ENCODE results near the gene EFHC2. TPM values are rescaled to one million over a fixed set of nuclear protein-coding genes. Genes with fewer than 3 reads are reported as not detected.
A peak's percentile ranks its signal among the peaks of the same experiment; 100 is the strongest.

The EFHC2 gene
- total RNA-seq, 4 donors from 2014 or later, result 0.11 TPM; not detected in 3

- in situ Hi-C loops (cut with MboI; ENCODE audit: low sequenced_read_pairs in 4 of 4) (no loop called here), intact Hi-C loops (cut with DNase I; ENCODE audit: low total_unique reads) (no loop called here)
- peaks cover 0 to 2% (median 0%) of the 10 kb centered on the region in 3 donors for H3K27me3 ChIP-seq
- H3K36me3 ChIP-seq, result no peaks in the 10 kb centered on the region
- TF ChIP-seq CTCF (IDR thresholded peaks at IDR 0.05 in 4 of 5, conservative IDR thresholded peaks at IDR 0.05 in 1 of 5), result no peak
- no peak for TF ChIP-seq POLR2A (IDR thresholded peaks at IDR 0.05)
- DNase-seq (no peak), ATAC-seq (no peak)
- H3K27ac ChIP-seq, result no peak overlapping the region
- no peak overlapping the region for H3K4me3 ChIP-seq
- H3K9me3 ChIP-seq, result no peaks in the 10 kb centered on the region
- H3K4me1 ChIP-seq, result no peaks in the 10 kb centered on the region
These were observed 180.5 kb downstream of the EFHC2 start for GRCh38 chrX:44162964-44163475.

GRCh38 chrX:44157858-44158257, 185.6 kb downstream of the EFHC2 start:
- no peak overlapping the region for H3K27ac ChIP-seq
- no peaks in the 10 kb centered on the region for H3K4me1 ChIP-seq
- in situ Hi-C loops (cut with MboI; ENCODE audit: low sequenced_read_pairs in 4 of 4) (no loop called here), intact Hi-C loops (cut with DNase I; ENCODE audit: low total_unique reads) (no loop called here)
- DNase-seq, result peak in 1 of 2 donors; percentile 9
- no peaks in the 10 kb centered on the region for H3K9me3 ChIP-seq
- no peaks in the 10 kb centered on the region for H3K36me3 ChIP-seq
- TF ChIP-seq CTCF (IDR thresholded peaks at IDR 0.05 in 4 of 5, conservative IDR thresholded peaks at IDR 0.05 in 1 of 5) (no peak), POLR2A (IDR thresholded peaks at IDR 0.05) (no peak)
- no peak for ATAC-seq
- H3K27me3 ChIP-seq, result no peaks in the 10 kb centered on the region
- H3K4me3 ChIP-seq, result no peak overlapping the region

- intact Hi-C loops (cut with DNase I; ENCODE audit: low total_unique reads), result no loop called here
- Histone ChIP-seq H3K9me3 (no peaks in the 10 kb centered on the region), H3K4me1 (no peaks in the 10 kb centered on the region), H3K27me3 (no peaks in the 10 kb centered on the region), H3K36me3 (no peaks in the 10 kb centered on the region), H3K27ac (no peak overlapping the region), H3K4me3 (no peak overlapping the region)
- DNase-seq (no peak), ATAC-seq (no peak)
- TF ChIP-seq CTCF (IDR thresholded peaks at IDR 0.05 in 4 of 5, conservative IDR thresholded peaks at IDR 0.05 in 1 of 5) (no peak), POLR2A (IDR thresholded peaks at IDR 0.05) (no peak)
- in situ Hi-C loops (cut with MboI; ENCODE audit: low sequenced_read_pairs in 4 of 4), result no loop called here
These were observed 186.2 kb downstream of the EFHC2 start for GRCh38 chrX:44157283-44157682.

- ATAC-seq (no peak), DNase-seq (no peak)
- H3K27ac ChIP-seq, result no peak overlapping the region
- H3K4me3 ChIP-seq, result no peak overlapping the region
- no peak for TF ChIP-seq POLR2A (IDR thresholded peaks at IDR 0.05)
- TF ChIP-seq CTCF (IDR thresholded peaks at IDR 0.05 in 4 of 5, conservative IDR thresholded peaks at IDR 0.05 in 1 of 5), result no peak
- intact Hi-C loops (cut with DNase I; ENCODE audit: low total_unique reads), result no loop called here
- in situ Hi-C loops (cut with MboI; ENCODE audit: low sequenced_read_pairs in 4 of 4), result no loop called here
- H3K27me3 ChIP-seq, result no peaks in the 10 kb centered on the region
- H3K4me1 ChIP-seq, result no peaks in the 10 kb centered on the region
- H3K36me3 ChIP-seq, result no peaks in the 10 kb centered on the region
- no peaks in the 10 kb centered on the region for H3K9me3 ChIP-seq
These were observed 186.7 kb downstream of the EFHC2 start for GRCh38 chrX:44156726-44157125.

- no peaks in the 10 kb centered on the region for H3K4me1 ChIP-seq
- H3K4me3 ChIP-seq, result no peak overlapping the region
- DNase-seq (no peak), ATAC-seq (no peak)
- H3K27me3 ChIP-seq, result no peaks in the 10 kb centered on the region
- no peaks in the 10 kb centered on the region for H3K36me3 ChIP-seq
- no peaks in the 10 kb centered on the region for H3K9me3 ChIP-seq
- TF ChIP-seq POLR2A (IDR thresholded peaks at IDR 0.05) (no peak), CTCF (IDR thresholded peaks at IDR 0.05 in 4 of 5, conservative IDR thresholded peaks at IDR 0.05 in 1 of 5) (no peak)
- no peak overlapping the region for H3K27ac ChIP-seq
- intact Hi-C loops (cut with DNase I; ENCODE audit: low total_unique reads) (no loop called here), in situ Hi-C loops (cut with MboI; ENCODE audit: low sequenced_read_pairs in 4 of 4) (no loop called here)
These were observed 188.3 kb downstream of the EFHC2 start for GRCh38 chrX:44155126-44155525.

Measured in gastrocnemius medialis (tissue), 4 donors.